HCT116 (cell line): ENCODE results near the gene GYS1. TPM values are rescaled to one million over a fixed set of nuclear protein-coding genes. Genes with fewer than 3 reads are reported as not detected.

Experiments
- ATAC-seq: fragments of 200-7000 bp; cut with Tn5 transposase; 2 replicates; pipeline ENCODE4 v1.9.1; 2020; ENCODE audit warnings: mild to moderate bottlenecking, moderate library complexity
- BruUV-seq: library from RNA; stranded (reverse); fragments of 400-500 nt; replicated peaks from 2 replicates; lab custom pipeline; 2021; lab: Mats Ljungman, UMichigan
- CTCF ChIA-PET: fragments of 300-600 bp; sonication (Branson Sonifier 250); formaldehyde crosslinking; loops from one replicate; lab custom pipeline; 2021; ENCODE audit warnings: antibody characterized with exemption; lab: Charles Lee
- POLR2A ChIA-PET: fragments of 300-600, 350-600 bp; sonication (Branson Sonifier 250); formaldehyde crosslinking; loops from one replicate; lab custom pipeline; 2021; ENCODE audit warnings: antibody characterized with exemption; lab: Charles Lee
- RAD21 ChIA-PET, 2 experiments: fragments of 300-600 bp; sonication (Branson Sonifier 250); formaldehyde crosslinking; loops; one replicate each; lab custom pipeline; 2023; ENCODE audit warnings: low total read pairs in 2 of 2; ENCODE audit not compliant: uncharacterized antibody in 2 of 2, unreplicated experiment in 2 of 2, low non-redundant PET in 1 of 2; lab: Charles Lee
- DNase-seq: peaks from one replicate; pipeline ENCODE4 v3.0.0-alpha.2; 2010; ENCODE audit warnings: low read depth, low spot score
- H2AFZ ChIP-seq: fragments of 200-600 bp; shearing (Covaris generic), sonication (generic); 2 replicates; pipeline ENCODE4 v1.6.1; 2017; ENCODE audit warnings: low read depth, mixed run types, mixed read lengths, antibody characterized with exemption, low read length; ENCODE audit not compliant: poor library complexity, severe bottlenecking
- H3K27ac ChIP-seq: 2 replicates; pipeline ENCODE4 v1.5.1; 2012; ENCODE audit warnings: low read depth, low read length
- H3K27me3 ChIP-seq: fragments of 200-600 bp; sonication (generic); 2 replicates; pipeline ENCODE4 v1.6.1; 2016; ENCODE audit warnings: mixed run types, low read length, mixed read lengths; ENCODE audit not compliant: insufficient read depth
- H3K36me3 ChIP-seq, 2 experiments: fragments of 200-500 bp in 1 of 2; fragments of 200-600 bp in 1 of 2; sonication (Bioruptor generic) in 1 of 2; sonication (generic) in 1 of 2; 2 replicates each; pipeline versions ENCODE4 v1.5.1 to v1.6.1; 2014 to 2016; ENCODE audit warnings: low read length in 2 of 2, inconsistent platforms in 1 of 2, mixed read lengths in 1 of 2, mixed run types in 1 of 2; ENCODE audit not compliant: insufficient read depth in 2 of 2, control insufficient read depth in 1 of 2
- H3K4me1 ChIP-seq, 2 experiments: fragments of 200-600 bp in 1 of 2; sonication (generic) in 1 of 2; 2 replicates each; pipeline versions ENCODE4 v1.5.1 to v1.6.1; 2012 to 2017; ENCODE audit warnings: low read length in 2 of 2, inconsistent platforms in 1 of 2, mild to moderate bottlenecking in 1 of 2, mixed read lengths in 1 of 2, mixed run types in 1 of 2, moderate library complexity in 1 of 2; ENCODE audit not compliant: insufficient read depth in 2 of 2, control insufficient read depth in 1 of 2
- H3K4me2 ChIP-seq: fragments of 200-600 bp; sonication (generic); 2 replicates; pipeline ENCODE4 v1.6.1; 2017; ENCODE audit warnings: mixed run types, low read length, mixed read lengths
- H3K4me3 ChIP-seq, 2 experiments: fragments of 200-600 bp in 1 of 2; sonication (generic) in 1 of 2; replicated peaks in 1 of 2; 2 replicates each; pipeline ENCODE4 v1.5.1; 2011 to 2016; ENCODE audit warnings: low read length in 2 of 2, control low read depth in 1 of 2, low read depth in 1 of 2, mild to moderate bottlenecking in 1 of 2, mixed read lengths in 1 of 2, mixed run types in 1 of 2
- H3K79me2 ChIP-seq: fragments of 200-600 bp; sonication (generic); 2 replicates; pipeline ENCODE4 v1.6.1; 2017; ENCODE audit warnings: mild to moderate bottlenecking, mixed run types, low read length, moderate library complexity, mixed read lengths; ENCODE audit not compliant: insufficient read depth
- H3K9ac ChIP-seq: fragments of 200-600 bp; sonication (generic); 2 replicates; pipeline ENCODE4 v1.6.1; 2016; ENCODE audit warnings: low read length, mixed read lengths
- H3K9me2 ChIP-seq: fragments of 200-600 bp; sonication (generic), shearing (Covaris generic); 2 replicates; pipeline ENCODE4 v1.6.1; 2017; ENCODE audit warnings: mixed run types, mild to moderate bottlenecking, moderate library complexity; ENCODE audit not compliant: insufficient read depth
- H3K9me3 ChIP-seq, 2 experiments: fragments of 200-500 bp in 1 of 2; fragments of 200-600 bp in 1 of 2; sonication (Bioruptor generic) in 1 of 2; sonication (generic) in 1 of 2; 2 replicates each; pipeline ENCODE4 v1.6.1; 2014 to 2017; ENCODE audit warnings: low read length in 2 of 2, mixed read lengths in 2 of 2, inconsistent platforms in 1 of 2, low read depth in 1 of 2, mild to moderate bottlenecking in 1 of 2, mixed run types in 1 of 2, moderate library complexity in 1 of 2; ENCODE audit not compliant: control insufficient read depth in 1 of 2, insufficient read depth in 1 of 2
- H4K20me1 ChIP-seq: fragments of 200-600 bp; sonication (generic), shearing (Covaris generic); 2 replicates; pipeline ENCODE4 v1.6.1; 2017; ENCODE audit warnings: mixed run types, mild to moderate bottlenecking, moderate library complexity; ENCODE audit not compliant: insufficient read depth
- POLR2A ChIP-seq: IDR thresholded peaks from 2 replicates; pipeline ENCODE4 v1.7.0; 2011; ENCODE audit warnings: borderline replicate concordance; ENCODE audit not compliant: insufficient read depth, insufficient read length; ENCODE audit errors: extremely low read depth
- POLR2AphosphoS5 ChIP-seq: IDR thresholded peaks from 2 replicates; pipeline ENCODE4 v1.6.1; 2011; ENCODE audit warnings: mild to moderate bottlenecking, low read depth, low read length, moderate library complexity
- SP1 ChIP-seq: IDR thresholded peaks from 2 replicates; pipeline ENCODE4 v1.6.1; 2012; ENCODE audit warnings: low read depth
- ZFX ChIP-seq: fragments of 450-650 bp; IDR thresholded peaks from 2 replicates; pipeline ENCODE4 v1.6.1; 2017
- intact Hi-C: fragments of 100-400 bp; cut with micrococcal nuclease; formaldehyde crosslinking; loops from 2 replicates; pipeline ENCODE4 v1.10.0; 2022
- total RNA-seq: library from RNA; stranded (reverse); gene quantifications from one replicate; pipeline ENCODE4 v1.2.1, GENCODE V29; 2021; ENCODE audit not compliant: unreplicated experiment
- TF ChIP-seq, protein P1 (sequence below): IDR thresholded peaks from 2 replicates; pipeline ENCODE4 v1.6.1; 2011; ENCODE audit warnings: mild to moderate bottlenecking, low read length, moderate library complexity; ENCODE audit not compliant: insufficient replicate concordance; ENCODE audit errors: extremely low read depth

GYS1 gene
- total RNA-seq, 1 experiment from 2014 or later: 50.7 TPM

DNA sequence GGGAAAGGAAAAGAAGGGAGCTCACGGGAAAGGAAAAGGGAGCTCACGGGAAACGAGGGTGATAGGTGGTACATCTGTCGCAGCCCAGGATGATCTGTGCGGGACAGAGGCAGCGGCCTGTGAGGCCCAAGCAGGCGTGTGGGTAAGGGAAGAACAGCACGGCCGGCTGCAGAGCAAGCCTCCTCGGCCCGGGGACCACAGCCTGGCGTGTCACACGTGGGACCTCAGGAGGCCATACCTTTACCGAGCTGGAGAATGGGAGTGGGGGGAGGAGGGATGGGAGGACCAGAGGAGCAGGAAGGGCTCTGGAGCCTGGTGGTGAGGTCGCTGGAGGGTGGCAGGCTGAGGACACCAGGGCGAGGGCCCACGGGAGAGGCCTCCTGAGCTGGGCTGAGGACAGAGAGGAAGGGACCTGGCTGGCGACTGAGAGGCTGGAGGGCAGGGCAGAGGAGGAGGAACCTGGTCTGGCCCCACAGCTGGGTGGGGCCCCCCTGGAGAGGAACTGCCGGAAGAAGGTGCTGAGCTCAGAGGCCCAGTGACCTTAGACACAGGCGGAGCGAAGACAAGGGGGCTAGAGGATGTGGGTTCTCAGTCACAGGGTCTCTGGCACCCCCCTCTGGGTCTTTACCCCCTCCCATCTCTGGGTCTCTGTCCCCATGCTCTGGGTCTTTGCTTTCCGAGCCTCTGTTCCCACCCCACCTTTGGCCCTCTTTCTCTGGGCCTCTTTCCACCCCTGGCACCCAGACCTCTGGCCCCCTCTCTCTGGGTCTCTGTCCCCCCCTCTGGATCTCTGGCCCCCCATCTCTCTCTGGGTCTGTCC is 30.9 kb downstream of the GYS1 start:
- H3K27ac ChIP-seq: peak overlapping the region; percentile 98
- H3K4me3 ChIP-seq: peak overlapping the region; percentile 22 to 43
- H3K4me2 ChIP-seq: peak overlapping the region; percentile 83
- intact Hi-C loops: no loop called here
- peaks cover 16% of the 10 kb centered on the region for H3K79me2 ChIP-seq
- H3K36me3 ChIP-seq: peaks cover 0 to 18% of the 10 kb centered on the region in 2 experiments; a peak in 1 of 4 replicates
- ChIA-PET RAD21 (interaction anchor here in 1 of 2 experiments (1.0 kb wide), 1 partner anchor 119 kb away, joined by 3 read pairs; no protein-coding TSS in a partner anchor), CTCF (interaction anchor here (0.9 to 1.3 kb wide), 3 partner anchors 8 to 174 kb away, joined by 3 to 8 read pairs (median 3); partner anchors contain the start of gene RUVBL2)
- H3K9me2 ChIP-seq: no peaks in the 10 kb centered on the region
- H3K4me1 ChIP-seq: peaks cover 35 to 59% of the 10 kb centered on the region in 2 experiments
- H2AFZ ChIP-seq: no peak overlapping the region
- TF ChIP-seq SP1: peak; percentile 26; the same call in 1 of the 2 replicates
- peak; percentile 96 for TF ChIP-seq POLR2AphosphoS5
- peak; percentile 41 for TF ChIP-seq POLR2A
- TF ChIP-seq, protein P1, sequence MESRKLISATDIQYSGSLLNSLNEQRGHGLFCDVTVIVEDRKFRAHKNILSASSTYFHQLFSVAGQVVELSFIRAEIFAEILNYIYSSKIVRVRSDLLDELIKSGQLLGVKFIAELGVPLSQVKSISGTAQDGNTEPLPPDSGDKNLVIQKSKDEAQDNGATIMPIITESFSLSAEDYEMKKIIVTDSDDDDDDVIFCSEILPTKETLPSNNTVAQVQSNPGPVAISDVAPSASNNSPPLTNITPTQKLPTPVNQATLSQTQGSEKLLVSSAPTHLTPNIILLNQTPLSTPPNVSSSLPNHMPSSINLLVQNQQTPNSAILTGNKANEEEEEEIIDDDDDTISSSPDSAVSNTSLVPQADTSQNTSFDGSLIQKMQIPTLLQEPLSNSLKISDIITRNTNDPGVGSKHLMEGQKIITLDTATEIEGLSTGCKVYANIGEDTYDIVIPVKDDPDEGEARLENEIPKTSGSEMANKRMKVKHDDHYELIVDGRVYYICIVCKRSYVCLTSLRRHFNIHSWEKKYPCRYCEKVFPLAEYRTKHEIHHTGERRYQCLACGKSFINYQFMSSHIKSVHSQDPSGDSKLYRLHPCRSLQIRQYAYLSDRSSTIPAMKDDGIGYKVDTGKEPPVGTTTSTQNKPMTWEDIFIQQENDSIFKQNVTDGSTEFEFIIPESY: no peak
- peak; percentile 45; the same call in 1 of the 2 replicates for TF ChIP-seq ZFX
- TF ChIP-seq, all 23 proteins: peak for 4
- POLR2A ChIA-PET: interaction anchor here (0.5 to 1.5 kb wide), 8 partner anchors 8 to 90 kb away, joined by 3 to 12 read pairs (median 4); partner anchors contain the start of genes DHDH, GYS1, NUCB1 and PPP1R15A
- ATAC-seq (peak; percentile 45), DNase-seq (no peak)
- Histone ChIP-seq H3K9ac (peak overlapping the region; percentile 78), H3K9me3 (no peaks in the 10 kb centered on the region), H4K20me1 (peaks cover 9% of the 10 kb centered on the region; the same call in 1 of the 2 replicates), H3K27me3 (no peaks in the 10 kb centered on the region)
- BruUV-seq: TSS peak; percentile 70
